K562 (cell line): Measurements from ENCODE around the gene LY6G6F. TPM values are rescaled to one million over a fixed set of nuclear protein-coding genes. Genes with fewer than 3 reads are reported as not detected.
A peak's percentile ranks its signal among the peaks of the same experiment; 100 is the strongest.

Source experiments
- CBX3 ChIP-seq, 2 experiments: IDR thresholded peaks; 1 replicate in 1 of 2; 2 replicates in 1 of 2; pipeline ENCODE4 v1.6.1; 2012; ENCODE audit warnings: inconsistent platforms in 2 of 2, low read length in 2 of 2, borderline replicate concordance in 1 of 2, control low read depth in 1 of 2
- MGA ChIP-seq: fragments of 450-650 bp; IDR thresholded peaks from 2 replicates; pipeline ENCODE4 v1.6.1; 2016; ENCODE audit warnings: mild to moderate bottlenecking, moderate library complexity
- MTA2 ChIP-seq: fragments of 450-650 bp; IDR thresholded peaks from 2 replicates; pipeline ENCODE4 v1.6.1; 2016; ENCODE audit warnings: low read depth
- MTF1 ChIP-seq: fragments of 250-450 bp; sonication (Bioruptor Pico); IDR thresholded peaks from 2 replicates; pipeline ENCODE4 v1.9.0; 2021; ENCODE audit warnings: moderate library complexity, mild to moderate bottlenecking, inconsistent platforms, borderline replicate concordance
- PHB2 ChIP-seq: fragments of 450-650 bp; IDR thresholded peaks from 2 replicates; pipeline ENCODE4 v1.6.1; 2017; ENCODE audit warnings: low read depth
- SIX5 ChIP-seq, 2 experiments: IDR thresholded peaks; 2 replicates each; pipeline ENCODE4 v1.6.1; 2011; ENCODE audit warnings: low read length in 2 of 2, borderline replicate concordance in 1 of 2, low read depth in 1 of 2, mild to moderate bottlenecking in 1 of 2, moderate library complexity in 1 of 2; ENCODE audit not compliant: insufficient read depth in 1 of 2
- SLC30A9 ChIP-seq: fragments of 250-450 bp; sonication (Bioruptor Pico); IDR thresholded peaks from 2 replicates; pipeline ENCODE4 v1.8.0; 2022; ENCODE audit warnings: mild to moderate bottlenecking, moderate library complexity
- TSHZ1 ChIP-seq: fragments of 250-450 bp; sonication (Bioruptor Pico); IDR thresholded peaks from 2 replicates; pipeline ENCODE4 v1.4.0; 2020; ENCODE audit warnings: mild to moderate bottlenecking, moderate library complexity
- WHSC1 ChIP-seq: IDR thresholded peaks from one replicate; pipeline ENCODE4 v1.6.1; 2012; ENCODE audit warnings: low read length, control low read depth, inconsistent platforms
- ZNF347 ChIP-seq: fragments of 450-650 bp; formaldehyde crosslinking; IDR thresholded peaks from 2 replicates; pipeline ENCODE4 v1.4.0; 2020; ENCODE audit warnings: low read depth, mild to moderate bottlenecking, moderate library complexity
- ZNF586 ChIP-seq: fragments of 450-650 bp; formaldehyde crosslinking; conservative IDR thresholded peaks from 2 replicates; pipeline ENCODE4 v1.4.0; 2020; ENCODE audit warnings: mild to moderate bottlenecking, moderate library complexity
- polyA plus RNA-seq, 8 experiments: library from polyadenylated mRNA; depleted of rRNA in 4 of 8; stranded (reverse) in 5 of 8; unstranded in 3 of 8; fragments of >200 nt; fragmentation: Nextera tagmentation in 2 of 8; fragmentation: Illumina TruSeq in 1 of 8; extraction: Ambion mirVana in 2 of 8; extraction: Trizol in 1 of 8; gene quantifications; 2 replicates each; pipeline versions ENCODE4 v1.2.1 to v1.2.3, GENCODE V29; 2011 to 2014; ENCODE audit warnings: inconsistent platforms in 1 of 8, missing spikeins in 1 of 8
- total RNA-seq, 7 experiments: library from RNA; depleted of rRNA in 6 of 7; stranded (reverse); fragments of >200 nt in 6 of 7; fragmentation: Illumina TruSeq in 2 of 7; extraction: Trizol in 2 of 7; gene quantifications; 2 replicates each; pipeline versions ENCODE4 v1.2.1 to v1.2.3, GENCODE V29; 2011 to 2021; ENCODE audit warnings: low replicate concordance in 1 of 7
- TF ChIP-seq, protein P1 (sequence below): fragments of 200-800 bp; sonication (Bioruptor generic); IDR thresholded peaks from 2 replicates; pipeline ENCODE4 v1.6.1; 2017; ENCODE audit warnings: missing genetic modification characterization, missing compliant biosample characterization

LY6G6F gene
- total and polyA plus RNA-seq, 9 of the 15 experiments (the other 6 are each of a cell fraction or from before 2014, with no cell fraction given) = 0.14 to 0.50 (median 0.28) TPM; not detected in 2

GRCh38 chr6:31729515-31729978, 22.9 kb downstream of the LY6G6F start (continued):
- TF ChIP-seq MGA = no peak
- TF ChIP-seq MTA2 = no peak
- 0 out of 3 replicates have a peak, but pooled peaks of 1 of the 2 experiments have one; percentile 31 for TF ChIP-seq CBX3 (IDR thresholded peaks at IDR 0.05; ENCODE audit: borderline replicate concordance in 1 of 2, low read length in 2 of 2)
- TF ChIP-seq PHB2 = no peak
- TF ChIP-seq TSHZ1 = no peak
- no peak for TF ChIP-seq ZNF347 (CRISPR knock-in tag)
- TF ChIP-seq MTF1 (CRISPR knock-in tag) = no peak
- TF ChIP-seq, protein P1, sequence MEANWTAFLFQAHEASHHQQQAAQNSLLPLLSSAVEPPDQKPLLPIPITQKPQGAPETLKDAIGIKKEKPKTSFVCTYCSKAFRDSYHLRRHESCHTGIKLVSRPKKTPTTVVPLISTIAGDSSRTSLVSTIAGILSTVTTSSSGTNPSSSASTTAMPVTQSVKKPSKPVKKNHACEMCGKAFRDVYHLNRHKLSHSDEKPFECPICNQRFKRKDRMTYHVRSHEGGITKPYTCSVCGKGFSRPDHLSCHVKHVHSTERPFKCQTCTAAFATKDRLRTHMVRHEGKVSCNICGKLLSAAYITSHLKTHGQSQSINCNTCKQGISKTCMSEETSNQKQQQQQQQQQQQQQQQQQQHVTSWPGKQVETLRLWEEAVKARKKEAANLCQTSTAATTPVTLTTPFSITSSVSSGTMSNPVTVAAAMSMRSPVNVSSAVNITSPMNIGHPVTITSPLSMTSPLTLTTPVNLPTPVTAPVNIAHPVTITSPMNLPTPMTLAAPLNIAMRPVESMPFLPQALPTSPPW (CRISPR knock-in tag) = no peak
- TF ChIP-seq ZNF586 (CRISPR knock-in tag) = no peak
- 0 out of 2 replicates have a peak, but pooled peaks have one; percentile 16 for TF ChIP-seq SLC30A9 (CRISPR knock-in tag)
- no peak for TF ChIP-seq SIX5 (IDR thresholded peaks at IDR 0.05; ENCODE audit: borderline replicate concordance in 1 of 2, insufficient read depth in 1 of 2, low read depth in 1 of 2, low read length in 2 of 2)
- TF ChIP-seq WHSC1 = no peak
